CD4-positive, alpha-beta T cell treated with Interferon gamma for 1 hour (primary cell): ENCODE data around the gene TTC33.

Experiments used
- DNase-seq: peaks from one replicate; pipeline ENCODE4 v3.0.0-alpha.2; 2020

The TTC33 gene

DNA sequence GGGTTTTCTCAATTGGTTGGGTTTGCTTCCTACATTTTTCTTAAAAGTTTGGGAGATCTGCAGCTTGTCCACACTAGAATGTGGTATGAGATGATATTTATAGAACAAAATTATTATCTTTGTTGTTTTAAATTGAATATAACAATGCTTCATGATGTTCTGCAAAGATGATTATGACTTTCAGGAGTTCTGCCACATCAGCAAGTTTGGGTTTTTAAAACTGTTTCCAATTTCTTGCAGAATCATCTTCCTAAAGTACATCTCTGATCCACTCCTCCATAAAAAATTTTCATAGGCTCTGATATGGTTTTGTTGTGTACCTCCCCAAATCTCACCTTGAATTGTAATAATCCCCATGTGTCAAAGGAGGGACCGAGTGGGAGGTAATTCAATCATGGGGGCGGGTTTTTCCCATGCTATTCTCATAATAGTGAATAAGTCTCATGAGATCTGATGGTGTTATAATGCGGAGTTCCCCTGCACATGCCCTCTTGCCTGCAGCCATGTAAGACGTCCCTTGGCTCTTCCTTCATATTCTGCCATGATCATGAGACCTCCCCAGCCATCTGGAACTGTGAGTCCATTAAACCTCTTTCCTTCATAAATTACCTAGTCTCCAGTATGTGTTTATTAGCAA lies 195.2 kb downstream of the TTC33 start:
- no peak for DNase-seq

DNA sequence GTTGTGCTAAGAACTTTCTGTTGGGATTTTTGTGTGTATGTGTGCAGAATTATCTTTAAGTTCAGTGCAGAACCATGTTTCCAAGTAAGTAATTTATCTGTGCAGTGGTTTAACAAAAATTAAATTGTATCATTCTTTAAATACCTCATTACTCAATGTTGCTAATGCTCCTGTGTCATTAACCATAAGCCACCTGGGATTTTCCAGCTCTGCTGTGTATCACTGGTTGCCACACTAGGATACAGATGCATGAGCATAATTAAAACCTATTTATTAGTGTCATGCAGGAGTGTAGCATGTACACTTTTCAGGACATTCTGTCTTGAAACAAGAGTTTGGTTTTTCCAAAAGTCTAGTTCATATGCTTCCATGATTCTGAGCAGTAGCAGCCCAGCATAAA lies 196.5 kb downstream of the TTC33 start:
- no peak for DNase-seq

DNA sequence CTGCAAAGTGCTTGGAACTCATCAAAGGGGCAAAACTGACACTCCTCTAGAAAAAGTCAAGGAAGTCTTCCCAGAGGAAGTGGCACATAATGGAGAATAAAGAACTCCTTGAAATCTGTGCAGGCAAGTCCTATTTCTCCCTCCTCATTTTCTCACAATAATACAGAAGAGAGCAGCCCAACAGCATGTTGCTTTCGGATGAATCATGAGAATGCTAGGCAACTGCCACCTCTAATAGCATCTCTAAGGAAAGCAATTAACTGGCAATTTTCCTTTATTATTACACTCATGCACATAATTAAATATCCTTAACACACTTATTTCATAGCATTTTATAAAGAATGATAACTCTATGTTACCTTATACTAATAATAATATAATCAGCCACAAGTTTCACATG lies 198.3 kb downstream of the TTC33 start:
- DNase-seq: no peak

DNA sequence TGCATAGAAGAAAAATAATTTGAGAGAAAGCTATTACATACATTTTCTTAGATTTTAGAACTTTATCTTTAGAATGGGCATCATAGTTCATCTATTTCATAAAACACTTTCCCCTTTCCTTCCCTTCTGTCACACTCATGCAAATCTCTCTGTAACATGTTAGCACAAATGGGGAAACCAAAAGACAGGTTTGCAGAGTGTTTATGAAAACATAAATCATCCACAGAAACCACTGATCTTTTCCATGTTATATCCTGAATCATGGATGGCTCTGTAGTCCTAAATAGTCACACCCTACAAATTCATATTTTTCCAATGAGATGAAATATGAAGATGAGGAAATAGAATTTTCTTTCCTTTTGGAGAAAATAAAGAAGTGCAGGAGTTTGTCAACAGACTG lies 198.9 kb downstream of the TTC33 start:
- no peak for DNase-seq

DNA sequence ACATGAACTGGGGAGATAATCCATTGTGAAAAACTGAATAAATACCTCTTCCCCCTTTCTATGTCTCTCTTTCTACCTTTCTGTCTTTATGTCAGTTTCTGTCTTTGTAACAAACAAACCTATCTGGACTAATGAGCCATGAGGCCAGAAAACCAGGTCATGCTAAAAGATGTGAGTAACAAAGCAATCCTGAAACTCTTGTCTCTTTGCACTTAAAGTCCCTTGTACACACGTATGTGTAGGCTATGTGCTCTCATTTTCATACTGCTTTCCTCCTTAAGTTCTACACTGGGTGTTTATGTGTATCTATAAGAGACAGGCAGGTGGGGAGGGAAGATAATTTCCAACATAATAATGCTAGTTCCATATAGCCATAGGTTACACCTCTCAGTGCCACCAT lies 199.9 kb downstream of the TTC33 start:
- no peak for DNase-seq

DNA sequence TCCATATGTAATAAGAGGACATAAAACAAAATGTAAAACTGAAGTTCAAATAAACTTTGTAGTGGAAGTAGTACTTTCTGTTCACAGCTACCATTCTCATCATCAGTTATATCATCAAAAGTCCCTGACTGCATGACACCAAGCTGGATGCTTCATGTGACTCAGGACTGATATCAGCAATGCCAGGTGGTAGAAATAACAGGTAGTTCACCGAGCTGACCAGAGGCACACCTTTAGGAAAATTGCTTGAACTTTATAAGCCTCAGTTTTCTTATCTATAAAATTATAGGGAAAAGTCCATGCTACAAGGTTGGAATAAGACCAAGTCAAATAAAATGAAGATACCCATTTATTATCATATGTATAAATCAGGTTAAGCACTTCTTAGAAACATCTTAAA lies 200.9 kb downstream of the TTC33 start:
- DNase-seq: no peak

DNA sequence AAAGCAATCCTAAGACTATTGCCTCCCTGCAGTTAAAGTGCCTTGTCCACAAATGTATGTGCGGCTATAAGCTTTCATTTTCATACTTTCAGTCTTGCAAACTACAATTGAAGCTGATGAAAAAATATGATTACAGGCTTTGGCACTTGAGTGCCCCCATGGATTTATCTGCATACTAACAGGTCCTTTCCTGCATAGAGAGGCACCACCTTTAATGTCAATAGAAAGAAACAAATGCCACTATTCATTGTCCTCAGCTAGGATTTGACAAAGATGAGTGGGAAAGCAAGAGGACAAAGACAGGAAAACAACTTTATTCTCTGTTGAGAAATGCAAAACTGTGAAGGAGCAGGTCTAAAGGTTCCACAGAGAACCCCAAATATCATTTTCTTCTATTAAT lies 201.7 kb downstream of the TTC33 start:
- no peak for DNase-seq

DNA sequence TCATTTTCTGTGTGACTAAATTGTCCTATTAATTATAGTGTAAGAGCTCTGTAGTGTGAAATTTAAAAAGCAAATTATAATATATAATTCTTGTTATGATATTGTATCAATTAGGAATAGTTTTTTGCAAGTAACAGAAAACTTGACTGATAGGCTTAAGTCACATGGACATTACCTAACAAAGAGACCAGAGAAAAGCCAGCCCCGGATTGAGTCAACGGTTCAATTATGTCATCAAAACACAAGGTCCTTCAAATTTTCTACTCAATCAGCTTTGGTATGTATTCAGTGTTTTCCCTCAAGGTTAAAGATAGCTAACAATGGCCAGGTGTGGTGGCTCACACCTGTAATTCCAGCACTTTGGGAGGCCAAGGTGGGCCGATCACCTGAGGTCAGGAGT lies 202.8 kb downstream of the TTC33 start:
- no peak for DNase-seq

DNA sequence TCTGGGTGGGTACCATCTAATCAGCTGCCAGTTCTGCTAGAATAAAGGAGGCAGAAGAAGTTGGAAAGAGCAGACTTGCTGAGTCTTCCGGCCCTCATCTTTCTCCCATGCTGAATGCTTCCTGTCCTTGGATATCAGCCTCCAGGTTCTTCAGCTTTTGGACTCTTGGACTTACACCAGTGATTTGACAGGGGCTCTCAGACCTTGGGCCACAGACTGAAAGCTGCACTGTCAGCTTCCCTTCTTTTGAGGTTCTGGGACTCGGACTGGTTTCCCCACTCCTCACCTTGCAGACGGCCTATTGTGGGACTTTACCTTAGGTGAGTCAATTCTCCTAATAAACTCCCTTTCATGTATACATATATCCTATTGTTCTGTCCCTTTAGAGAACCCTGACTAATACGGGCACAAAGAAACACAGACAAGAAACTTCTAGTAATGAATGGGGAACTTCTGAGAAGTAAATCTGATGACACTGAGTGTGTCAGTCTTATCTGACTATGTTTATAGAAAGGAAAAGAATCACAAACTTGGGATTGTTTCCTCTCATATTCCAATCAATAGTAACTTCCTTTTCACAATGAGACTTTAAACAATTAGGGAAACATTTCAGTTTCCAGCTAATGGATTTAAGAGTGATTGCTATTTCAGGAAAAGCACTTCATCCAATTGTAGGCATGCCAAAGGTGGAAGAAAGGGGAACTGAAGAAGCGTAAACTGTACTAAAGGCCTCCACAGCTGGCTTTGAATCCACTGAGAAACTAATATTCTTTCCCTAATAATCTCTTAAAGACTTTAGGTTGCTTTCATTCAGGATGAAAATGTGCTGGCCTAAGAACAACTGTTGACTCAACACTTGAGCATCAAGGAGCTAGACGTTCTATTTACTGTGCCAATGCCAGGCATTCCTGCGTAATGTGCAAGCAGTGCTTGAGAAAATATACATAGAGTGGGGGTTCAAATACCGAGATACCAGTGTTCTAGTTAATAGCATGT lies 204.0 kb downstream of the TTC33 start:
- DNase-seq: no peak

DNA sequence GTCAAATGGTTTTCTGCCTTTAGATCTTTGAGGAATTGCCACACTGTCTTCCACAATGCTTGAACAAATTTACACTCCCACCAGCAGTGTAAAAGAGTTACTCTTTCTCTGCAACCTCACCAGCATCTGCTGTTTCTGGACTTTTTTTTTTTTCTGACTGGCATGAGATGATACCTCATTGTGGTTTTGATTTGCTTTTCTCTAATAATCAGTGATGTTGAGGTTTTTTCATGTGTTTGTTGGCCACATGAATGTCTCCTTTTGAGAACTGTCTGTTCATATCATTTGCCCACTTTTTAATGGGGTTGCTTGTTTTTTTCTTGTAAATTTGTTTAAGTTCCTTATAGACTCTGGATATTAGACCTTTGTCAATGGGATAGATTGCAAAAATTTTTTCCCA lies 205.3 kb downstream of the TTC33 start:
- no peak for DNase-seq

DNA sequence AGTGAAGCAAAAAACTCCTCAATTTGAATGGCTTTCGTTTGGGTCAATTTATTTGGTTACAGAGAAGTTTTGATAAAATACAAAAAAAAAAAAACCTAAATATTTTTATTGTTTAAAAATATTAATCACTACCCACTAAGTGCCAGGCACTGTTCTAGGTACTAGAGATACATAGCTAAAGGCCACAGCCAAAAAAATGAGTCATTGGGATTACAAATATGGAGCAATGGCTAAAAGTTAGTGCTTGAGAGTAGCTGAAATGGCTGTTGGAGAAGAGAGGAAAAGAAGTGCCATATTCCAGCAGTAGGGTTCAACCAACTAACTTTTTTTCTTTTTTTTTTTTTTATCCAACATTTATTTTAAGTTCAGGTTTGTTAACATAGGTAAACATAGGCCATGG lies 206.1 kb downstream of the TTC33 start:
- no peak for DNase-seq

DNA sequence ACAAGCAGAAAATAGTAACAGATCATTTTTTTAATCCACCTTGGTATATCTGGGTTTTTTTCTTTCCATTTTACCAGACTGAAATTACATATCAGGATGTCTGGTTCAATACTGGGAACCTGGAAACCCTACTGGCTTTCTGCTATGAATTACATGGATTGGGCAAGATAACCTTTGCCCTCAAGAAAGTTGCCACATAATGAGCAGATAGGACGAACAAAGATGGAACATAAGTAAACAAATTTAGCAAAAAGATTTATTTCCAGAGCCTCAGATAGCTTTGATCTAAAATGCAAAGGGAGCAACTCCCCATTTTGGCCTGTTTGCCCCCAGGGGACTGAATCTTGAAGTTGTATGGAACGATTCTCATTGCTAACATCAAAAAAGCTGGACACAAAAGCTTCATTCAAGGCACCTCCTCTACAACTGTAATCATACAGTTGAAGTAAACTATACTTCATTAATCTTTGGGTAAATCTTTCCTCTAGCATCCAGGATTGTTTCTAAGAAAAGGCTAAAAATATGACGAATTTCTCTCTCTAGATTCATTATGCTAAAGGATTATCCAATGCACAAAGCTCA lies 207.7 kb downstream of the TTC33 start:
- DNase-seq: no peak

DNA sequence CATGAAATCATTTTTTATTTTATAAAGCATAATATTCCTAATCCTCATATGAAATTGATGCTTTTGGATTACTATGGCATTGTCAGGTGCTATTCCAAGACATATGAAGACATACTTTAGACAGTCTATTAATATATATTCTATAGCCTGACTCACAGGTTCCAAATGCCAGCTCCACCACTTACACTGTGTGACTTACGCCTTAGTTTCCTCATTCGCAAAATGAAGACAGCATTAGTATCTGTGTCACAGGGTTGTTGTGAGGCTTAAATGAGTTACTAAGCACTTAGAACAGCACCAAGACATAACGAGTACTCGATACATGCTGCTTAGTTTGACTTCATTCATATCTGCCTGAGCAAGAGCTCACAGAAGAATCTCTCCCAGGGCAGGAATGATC lies 208.2 kb downstream of the TTC33 start:
- DNase-seq: no peak

DNA sequence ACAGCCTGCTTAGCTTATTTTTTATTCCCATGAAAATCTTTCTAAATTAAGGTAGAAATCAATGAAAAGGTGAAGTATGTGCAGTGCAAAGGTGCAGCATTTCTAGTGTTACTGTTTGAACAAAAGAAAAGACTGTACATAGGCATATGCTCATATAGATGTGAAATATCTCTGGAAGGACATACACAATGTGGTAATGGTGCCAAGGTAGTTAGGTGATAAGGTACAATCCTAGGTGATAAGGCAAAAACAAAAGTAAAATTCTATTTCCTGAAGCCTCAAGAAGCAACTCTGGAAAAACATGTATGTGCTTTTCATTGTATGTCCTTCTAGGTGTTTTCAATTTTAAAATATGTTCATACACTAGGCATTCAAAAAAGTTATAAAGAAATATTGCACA lies 215.5 kb downstream of the TTC33 start:
- DNase-seq: no peak

DNA sequence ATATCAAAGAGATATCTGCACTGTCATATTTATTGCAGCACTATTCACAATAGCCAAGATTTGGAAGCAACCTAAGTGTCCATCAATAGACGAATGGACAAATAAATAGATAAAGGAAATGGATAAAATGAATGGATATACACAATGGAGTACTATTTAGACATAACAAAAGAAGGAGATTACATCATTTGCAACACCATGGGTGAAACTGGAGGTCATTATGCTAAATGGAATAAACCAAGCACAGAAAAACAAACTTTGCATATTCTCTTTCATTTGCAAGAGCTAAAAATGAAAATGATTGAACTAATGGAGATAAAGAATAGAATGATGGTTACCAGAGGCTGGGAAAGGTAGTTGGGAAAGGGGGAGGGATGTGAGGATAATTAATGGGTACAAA lies 231.1 kb downstream of the TTC33 start:
- no peak for DNase-seq

DNA sequence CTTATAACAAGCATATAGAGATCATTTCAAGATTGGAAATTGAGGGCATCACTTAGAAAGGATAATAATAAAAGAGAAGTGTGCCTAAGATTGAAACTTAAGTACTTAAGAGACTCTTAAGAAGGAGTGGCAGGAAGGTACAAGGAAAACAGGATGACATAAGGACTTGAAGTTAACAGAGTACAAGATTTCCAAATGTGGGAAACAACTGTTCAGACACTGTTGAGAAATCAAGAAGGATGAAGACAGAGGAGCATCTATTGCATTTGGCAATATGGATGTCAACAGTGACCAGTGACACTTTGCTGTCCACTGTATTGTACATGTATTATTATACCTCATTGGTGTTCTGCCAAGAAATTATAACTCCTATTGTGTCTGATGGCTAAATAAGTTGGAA lies 233.8 kb downstream of the TTC33 start:
- no peak for DNase-seq

DNA sequence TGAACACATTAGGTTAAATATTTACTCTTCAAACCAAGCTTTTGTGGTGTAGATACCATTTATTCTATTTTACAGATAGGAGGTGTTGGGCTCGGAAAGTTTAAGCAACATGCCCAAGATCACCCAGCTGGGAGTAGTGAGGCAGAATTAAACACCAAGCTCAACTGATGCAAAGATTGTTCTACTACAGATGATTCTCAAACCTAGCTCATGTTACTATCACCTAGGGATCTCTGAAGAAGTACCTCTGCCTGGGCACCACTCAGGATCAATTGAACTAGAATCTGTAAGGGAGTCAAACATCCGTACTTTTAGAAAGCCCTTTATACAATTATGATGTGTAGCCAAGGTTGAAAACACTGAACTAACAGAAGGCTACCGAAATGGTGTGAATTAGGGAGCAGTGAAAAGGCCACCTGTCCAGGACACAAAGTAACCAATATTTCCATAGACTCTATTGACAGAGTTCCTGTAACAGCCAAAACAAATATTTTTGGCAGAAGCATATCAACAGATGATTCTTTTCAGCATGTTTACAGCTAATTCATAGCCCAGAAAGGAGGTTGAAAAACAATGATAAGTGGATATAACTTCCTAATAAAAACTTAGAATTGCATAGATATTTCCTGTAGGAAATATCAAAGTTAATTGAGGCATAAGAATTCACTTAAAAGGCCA lies 234.5 kb downstream of the TTC33 start:
- no peak for DNase-seq

DNA sequence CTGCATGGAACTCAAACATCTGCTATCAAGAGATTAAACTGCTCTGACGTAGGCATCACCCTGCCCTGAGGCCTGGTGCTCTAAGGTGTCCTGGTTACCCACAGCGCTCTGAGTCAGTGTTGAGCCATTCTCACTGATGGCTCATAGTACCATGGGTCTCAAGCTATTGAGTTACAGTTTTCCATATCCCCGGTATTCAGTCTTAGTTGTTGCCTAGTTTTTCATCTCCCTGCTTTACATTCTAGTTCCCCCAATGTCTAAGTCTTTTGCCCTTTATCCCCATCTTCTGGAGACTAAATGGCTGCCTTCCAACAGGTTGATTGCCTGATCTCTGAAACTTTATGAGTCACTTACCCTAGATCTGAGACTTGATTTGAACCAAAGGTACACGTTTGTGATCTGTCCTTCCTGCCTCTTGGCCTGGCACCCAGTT lies 237.3 kb downstream of the TTC33 start:
- no peak for DNase-seq

DNA sequence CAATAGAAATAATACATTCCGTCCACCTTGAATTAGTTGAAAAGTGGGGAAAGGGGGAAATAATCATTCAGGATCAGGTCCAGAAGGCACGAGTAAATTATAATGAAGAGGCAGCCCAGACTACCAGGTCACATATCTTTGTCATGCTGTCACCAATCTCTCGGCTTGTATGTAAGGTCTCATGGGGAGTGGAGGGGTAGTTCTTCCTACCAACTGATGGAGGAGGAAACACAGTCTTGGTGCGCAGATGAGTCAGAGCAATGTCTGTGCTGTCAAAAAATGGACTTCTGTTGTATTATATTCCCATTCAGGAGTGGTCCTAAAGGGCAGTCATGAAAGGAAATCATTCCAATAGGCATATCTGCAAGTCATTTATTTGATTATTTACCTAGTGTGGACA lies 240.3 kb downstream of the TTC33 start:
- DNase-seq: no peak

DNA sequence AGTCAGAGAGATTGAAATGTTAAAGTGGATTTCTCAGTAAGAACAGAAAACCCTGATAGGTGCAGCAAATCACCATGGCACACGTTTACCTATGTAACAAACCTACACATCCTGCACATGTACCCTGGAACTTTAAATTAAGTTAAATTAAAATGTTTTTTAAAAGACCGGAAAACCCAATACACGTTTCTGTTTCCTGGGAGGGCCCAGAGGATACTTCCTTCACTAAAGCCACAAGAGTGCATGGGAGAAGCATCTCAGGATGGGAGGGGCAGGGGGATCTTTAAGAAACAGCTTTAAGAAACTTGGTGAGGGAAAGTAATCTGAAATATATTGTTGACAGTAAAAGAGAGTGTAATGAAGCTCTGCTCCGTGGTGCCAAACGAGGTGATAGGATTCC lies 240.8 kb downstream of the TTC33 start:
- no peak for DNase-seq

DNA sequence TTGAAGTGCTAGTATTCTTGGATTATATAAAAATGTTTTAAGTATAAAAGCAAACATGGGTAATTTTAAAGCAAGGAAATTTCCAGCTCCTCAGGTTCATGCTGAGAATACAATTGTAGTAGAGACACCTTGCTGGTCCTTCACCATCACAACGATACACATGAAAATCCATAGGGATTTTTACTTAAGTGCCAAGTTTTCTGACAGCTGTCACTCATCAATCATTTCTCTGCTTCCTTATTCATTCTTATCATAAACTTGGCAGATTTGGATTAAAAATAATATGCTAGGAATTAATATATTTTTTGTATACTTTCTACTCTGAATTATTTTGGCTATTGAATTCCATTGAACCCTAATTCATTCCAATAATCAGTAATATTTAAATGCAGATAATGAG lies 244.0 kb downstream of the TTC33 start:
- DNase-seq: no peak

DNA sequence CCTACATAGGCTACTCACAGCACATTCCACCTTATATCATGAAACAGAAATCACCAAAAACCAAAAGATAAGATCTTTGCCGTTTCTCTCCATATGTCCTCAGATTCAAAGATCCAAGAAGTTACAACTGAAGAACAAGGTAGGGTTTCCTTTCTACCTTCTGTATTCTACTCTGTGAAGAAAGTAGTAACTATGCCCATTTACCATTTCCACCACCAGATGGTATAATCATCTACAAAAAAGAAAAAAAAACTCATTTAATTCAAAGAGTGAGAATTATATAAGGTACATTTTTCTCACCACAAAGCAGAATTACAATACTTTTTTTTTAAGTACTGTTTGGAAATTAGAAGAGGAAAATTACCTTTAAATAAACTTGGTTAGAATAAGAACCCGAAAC lies 248.7 kb downstream of the TTC33 start:
- DNase-seq: no peak

DNA sequence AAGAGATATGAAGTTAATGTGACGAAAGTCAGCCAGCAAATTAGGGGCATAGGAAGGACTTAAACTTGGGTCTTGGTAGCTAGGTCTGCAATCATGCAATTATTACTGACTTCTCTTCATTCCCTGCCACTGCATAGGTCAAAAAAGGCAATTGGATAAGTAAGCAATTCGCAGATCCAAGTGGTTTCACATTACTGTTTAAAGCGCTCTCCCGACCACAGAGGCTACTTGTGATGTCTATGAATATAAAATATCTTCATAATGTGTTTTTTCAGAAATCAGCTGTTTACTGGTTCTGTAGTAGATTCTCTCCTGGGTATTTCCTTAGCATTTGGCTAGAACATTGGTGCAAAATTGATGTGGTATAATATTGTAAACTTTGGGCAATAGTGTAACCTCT lies 250.7 kb downstream of the TTC33 start:
- no peak for DNase-seq

DNA sequence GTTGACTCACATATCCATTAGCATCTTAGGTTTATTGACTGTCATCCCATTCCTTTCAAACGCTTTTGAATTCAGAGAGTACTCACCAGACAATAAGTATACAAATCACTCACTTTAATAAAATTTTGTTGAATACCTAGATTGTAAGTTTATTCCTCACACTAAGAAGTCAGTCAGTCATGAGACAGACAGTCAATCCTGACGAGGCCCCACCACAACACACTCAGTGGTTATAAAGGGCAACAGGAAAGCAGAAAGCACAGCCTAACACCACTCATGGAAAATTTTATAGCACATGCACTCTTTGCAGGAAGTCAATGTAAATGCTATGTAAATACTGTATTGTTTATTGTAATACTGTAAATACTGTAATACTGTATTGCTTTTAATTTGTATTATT lies 252.3 kb downstream of the TTC33 start:
- DNase-seq: no peak
